HG03159 (cell line): ENCODE results near the gene PRKAA2.
"Not testable (repeated sequence)": the region's sequence is repeated elsewhere in the genome, so short reads cannot be mapped to it uniquely, and the experiment has no call there.

Source experiments
- ATAC-seq: cut with Tn5 transposase; IDR thresholded peaks from one replicate; pipeline ENCODE4 v1.9.1; 2021; ENCODE audit warnings: mild to moderate bottlenecking, moderate library complexity; ENCODE audit not compliant: unreplicated experiment

Gene PRKAA2

GRCh38 chr1:56644919-56645676 is at the start of gene PRKAA2:
TSS of gene PRKAA2 (plus strand) at chr1:56645314. CDS start at chr1:56645388, 74 bp downstream.
- no peak for ATAC-seq

GRCh38 chr1:56595397-56596191 is 49.5 kb upstream of the PRKAA2 start:
- ATAC-seq = not testable (repeated sequence)

GRCh38 chr1:56610097-56610496 is 35.0 kb upstream of the PRKAA2 start:
- not testable (repeated sequence) for ATAC-seq

GRCh38 chr1:56610770-56611169 is 34.3 kb upstream of the PRKAA2 start:
- ATAC-seq = not testable (repeated sequence)

- ATAC-seq = no peak
These were observed 28.0 kb upstream of the PRKAA2 start for GRCh38 chr1:56617141-56617540.

GRCh38 chr1:56625819-56626440 is 19.2 kb upstream of the PRKAA2 start:
- no peak for ATAC-seq

GRCh38 chr1:56626546-56626945 is 18.6 kb upstream of the PRKAA2 start:
- ATAC-seq = no peak

- no peak for ATAC-seq
These were observed 18.0 kb upstream of the PRKAA2 start for GRCh38 chr1:56627019-56627635.

GRCh38 chr1:56627636-56628039 is 17.5 kb upstream of the PRKAA2 start:
- no peak for ATAC-seq

- ATAC-seq = no peak
These were observed 14.3 kb upstream of the PRKAA2 start for GRCh38 chr1:56630786-56631185.

GRCh38 chr1:56631901-56632300 is 13.2 kb upstream of the PRKAA2 start:
- ATAC-seq = no peak

- no peak for ATAC-seq
These were observed 10.1 kb upstream of the PRKAA2 start for GRCh38 chr1:56634981-56635380.

- ATAC-seq = no peak
These were observed 6.9 kb upstream of the PRKAA2 start for GRCh38 chr1:56638248-56638647.

GRCh38 chr1:56639211-56639610 is 5.9 kb upstream of the PRKAA2 start:
- ATAC-seq = no peak

- no peak for ATAC-seq
These were observed 1.5 kb upstream of the PRKAA2 start for GRCh38 chr1:56643661-56644060.

- no peak for ATAC-seq
These were observed 823 bp upstream of the PRKAA2 start for GRCh38 chr1:56644064-56644918.

GRCh38 chr1:56645677-56646305 is 677 bp downstream of the PRKAA2 start:
- no peak for ATAC-seq

- no peak for ATAC-seq
These were observed 1.5 kb downstream of the PRKAA2 start for GRCh38 chr1:56646611-56647010.

GRCh38 chr1:56647106-56647505 is 2.0 kb downstream of the PRKAA2 start:
- no peak for ATAC-seq

GRCh38 chr1:56648546-56648945 is 3.4 kb downstream of the PRKAA2 start:
- no peak for ATAC-seq
